Kidney tubule cell (primary cell): ENCODE measurements around the gene JCAD.

Experiments
- DNase-seq: peaks from one replicate; pipeline ENCODE4 v3.0.0-alpha.2; 2018; ENCODE audit warnings: low spot score

JCAD gene

DNA sequence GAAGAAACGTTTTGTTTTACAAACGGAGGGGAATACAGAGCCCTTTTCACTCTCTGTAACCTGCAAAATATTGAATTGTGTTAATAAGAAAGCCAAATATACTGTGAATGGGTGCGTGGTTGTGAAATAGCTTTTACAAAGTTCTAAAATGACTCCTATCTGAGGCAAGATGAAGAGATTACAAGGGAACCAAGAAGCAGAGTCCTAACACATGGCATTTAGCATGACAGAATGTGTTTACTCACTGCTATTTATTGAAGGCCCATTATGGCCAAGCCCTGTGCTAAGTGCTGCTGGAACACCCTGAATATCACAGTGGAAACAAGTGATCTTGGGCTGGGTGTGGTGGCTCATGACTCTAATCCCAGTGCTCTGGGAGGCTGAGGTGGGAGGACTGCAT lies 12.9 kb downstream of the JCAD start:
- no peak for DNase-seq

DNA sequence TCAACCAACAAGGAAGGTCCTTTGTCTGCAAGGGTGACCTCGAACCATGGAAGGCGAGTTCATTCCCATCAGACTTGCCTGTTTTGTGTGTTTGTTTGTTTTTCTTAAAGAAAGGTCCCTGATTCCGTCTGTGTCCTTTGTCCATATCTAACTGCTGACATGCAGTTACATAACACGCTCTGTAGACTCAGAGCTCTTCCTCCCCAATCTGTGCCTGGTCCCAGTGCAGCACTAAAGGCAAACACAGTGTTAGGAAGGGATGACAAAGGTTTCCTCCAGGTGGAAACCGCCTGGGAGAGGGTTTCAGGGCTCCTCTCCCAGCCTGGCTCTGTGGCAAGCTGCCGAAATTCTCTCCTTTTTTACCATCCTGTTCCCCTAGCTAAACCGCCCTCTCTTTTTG lies 13.4 kb downstream of the JCAD start:
- DNase-seq = no peak

DNA sequence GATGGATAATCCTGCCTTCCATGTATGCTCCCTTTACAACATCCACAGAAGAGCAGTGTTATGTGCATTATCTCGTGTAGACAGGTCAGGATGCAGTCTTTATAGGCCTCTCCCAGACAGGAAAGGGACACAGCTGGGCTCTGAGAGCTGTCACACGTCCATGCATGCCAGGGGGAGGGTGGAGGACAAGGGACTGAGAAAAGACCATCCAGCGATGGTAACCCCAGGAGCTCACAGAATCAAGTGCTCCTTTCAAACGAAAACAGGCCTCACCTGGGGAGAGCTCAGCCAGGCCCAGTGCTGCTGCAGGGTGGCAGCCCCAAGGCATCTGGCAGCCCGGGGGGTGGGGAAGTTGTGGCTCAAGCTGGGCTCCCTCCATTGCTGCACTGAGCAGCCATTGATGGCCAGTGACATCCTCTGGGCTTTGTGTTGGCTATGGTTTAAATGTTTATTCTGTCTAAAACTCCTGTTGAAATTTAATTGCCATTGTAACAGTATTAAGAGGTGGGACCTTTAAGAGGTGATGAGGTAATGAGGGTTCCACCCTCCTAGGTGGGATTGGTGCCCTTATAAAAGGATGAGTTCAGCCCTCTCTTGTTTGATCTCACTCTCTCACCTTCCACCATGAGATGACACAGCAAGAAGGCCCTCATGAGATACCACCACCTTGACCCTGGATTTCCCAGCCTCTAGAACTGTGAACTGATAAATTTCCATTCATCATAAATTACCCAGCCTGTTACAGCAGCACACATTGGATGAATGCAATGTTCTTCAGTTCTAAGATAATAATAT lies 15.7 kb downstream of the JCAD start:
- DNase-seq = no peak

DNA sequence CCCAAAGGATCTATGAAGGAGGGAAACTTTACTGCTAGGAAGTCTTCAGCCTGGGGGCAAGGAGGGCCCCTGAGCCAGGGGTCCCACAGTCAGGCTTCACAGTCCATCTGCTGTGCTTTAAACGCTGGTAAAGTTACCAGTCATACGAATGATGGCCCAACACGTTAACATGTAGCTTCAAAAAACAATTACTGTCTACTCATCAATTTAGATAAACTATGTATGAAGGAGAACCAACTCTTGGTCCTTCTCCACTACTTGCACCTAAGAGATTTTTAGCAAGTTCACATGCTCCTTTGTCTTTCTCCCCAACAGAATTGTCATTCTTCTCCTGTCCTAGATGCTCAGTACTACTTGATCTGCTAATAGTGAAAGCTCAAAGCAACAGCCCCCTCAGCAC lies 16.6 kb downstream of the JCAD start:
- no peak for DNase-seq

DNA sequence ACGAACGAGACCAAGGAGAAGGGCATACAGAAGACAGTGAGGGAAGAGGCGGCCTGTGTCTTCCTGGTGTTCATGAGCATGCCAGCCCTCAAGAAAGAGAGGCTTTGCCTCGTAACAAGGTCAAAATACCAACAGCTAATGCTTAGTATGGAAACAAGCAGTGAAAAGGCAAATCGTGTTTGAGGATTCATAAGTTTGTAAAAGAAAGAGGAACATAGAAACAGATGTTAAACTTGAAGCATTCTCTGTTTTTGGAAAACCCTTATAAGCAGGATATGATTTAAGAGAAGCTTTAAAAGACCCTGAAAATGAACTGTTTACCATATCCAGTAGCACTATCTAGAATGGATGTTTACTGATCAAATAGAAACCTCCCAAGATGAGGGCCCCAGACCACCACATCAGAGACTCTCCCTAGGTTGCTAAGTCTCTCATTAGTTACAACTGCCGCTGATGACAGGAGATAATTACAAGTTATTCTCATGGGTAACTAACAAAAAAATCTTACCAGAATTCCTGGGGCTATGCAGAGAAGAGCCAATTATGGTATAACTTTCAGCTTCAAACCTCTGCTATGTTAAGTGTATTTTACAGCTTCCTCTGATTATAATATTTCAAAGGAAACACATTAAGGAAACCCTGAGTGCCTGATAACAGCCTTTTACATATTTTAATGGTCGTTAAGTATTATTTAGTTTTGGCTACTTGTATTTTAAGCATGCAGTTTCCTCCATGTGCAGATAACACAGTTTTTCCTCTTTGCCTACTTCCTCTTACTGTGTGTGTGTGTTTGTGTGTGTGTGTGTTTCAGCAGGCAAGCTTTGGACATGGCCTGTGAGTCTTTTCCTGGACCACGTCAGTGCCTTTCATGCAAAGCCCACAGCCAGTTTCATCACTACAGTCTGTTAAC lies 17.9 kb downstream of the JCAD start:
- no peak for DNase-seq

DNA sequence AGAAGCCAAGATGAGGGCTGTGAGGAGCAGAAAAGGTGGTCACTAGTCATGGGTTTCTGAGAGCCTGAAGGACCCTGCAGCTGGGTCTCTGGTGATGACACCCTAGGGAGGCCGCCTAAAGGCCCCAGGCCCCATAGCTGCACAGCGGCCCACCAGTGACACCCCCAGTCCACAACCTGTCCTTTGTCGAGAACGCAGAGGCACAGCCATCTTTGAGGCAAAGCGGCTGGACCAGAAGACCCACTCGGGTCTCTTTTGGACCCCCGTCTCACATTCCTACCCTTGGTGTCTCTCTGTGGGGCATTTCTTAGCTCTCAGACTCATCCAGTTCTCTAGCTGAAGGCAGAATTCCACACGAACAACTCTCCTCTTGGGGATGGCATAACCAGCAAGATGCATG lies 18.8 kb downstream of the JCAD start:
- no peak for DNase-seq

DNA sequence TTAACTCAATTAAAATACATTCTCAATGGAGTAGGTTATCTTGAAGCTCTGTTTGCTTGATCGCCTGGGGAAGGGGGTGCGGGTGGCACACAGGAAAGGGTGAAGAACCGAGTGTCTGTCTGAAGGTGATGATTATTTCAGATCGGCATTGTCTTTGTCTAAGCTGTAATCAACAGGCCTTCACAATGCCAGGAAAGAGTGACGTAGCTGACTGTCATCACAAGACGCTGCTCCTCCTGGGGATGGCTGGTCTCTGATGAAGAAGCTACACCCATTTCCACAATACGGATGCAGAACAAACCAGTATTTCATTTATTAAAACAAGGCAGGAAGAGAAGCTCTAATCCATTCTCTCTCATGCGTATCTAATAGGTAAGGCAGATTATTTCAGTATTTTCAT lies 19.4 kb downstream of the JCAD start:
- DNase-seq = no peak

DNA sequence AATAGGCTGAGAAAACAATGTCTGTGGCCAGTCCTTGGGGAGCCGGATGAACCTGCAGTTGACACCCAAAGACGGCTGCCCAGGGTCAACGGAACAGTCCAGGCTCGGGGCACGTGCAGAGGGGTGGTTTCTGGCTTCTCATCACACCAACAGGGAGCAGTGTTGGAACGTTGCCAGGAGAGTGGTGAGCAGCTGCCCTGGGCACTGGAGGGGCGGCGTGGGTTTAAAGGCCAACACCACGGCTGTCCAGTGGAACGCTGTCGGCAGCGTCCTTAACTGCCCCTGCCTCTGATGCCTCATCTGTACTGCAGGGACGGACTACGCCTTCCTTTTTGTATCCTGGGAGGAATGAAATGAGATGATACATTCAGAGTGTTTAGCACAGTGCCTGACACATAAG lies 19.8 kb downstream of the JCAD start:
- DNase-seq = no peak

DNA sequence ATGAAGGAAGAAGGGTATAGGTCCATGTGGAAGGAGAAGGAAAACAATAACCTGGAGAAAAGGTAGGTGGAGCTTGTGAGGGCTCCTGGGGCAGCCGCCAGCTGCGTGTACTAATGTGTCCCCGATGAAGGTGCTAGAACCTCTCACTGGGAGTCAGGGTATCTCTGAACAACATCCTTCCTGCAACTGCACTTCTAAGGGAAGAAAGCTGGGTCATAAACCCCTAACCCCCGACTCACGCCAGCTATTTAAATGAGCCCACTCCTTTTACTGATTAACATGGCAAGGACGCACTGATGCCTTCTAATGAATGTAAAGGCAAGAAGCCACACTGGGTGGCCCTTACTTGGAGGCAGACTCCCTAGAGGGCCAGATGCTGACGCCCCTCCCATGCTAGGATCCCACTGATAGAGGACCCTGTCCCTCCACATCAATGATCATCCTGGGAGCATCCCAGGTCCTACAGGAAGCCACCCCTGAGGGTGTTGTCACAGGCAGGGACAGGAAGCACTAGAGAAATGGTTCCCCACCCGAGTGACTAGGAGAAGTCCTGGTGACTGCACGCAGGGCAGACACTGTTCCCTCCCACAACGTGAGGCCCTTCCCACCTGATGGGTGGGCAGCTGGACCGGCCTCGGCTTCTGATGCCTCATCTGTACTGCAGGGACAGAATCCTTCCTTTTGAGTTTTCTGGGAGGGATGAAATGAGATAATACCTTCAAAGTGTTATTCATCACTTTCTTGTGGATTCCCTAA lies 20.4 kb downstream of the JCAD start:
- no peak for DNase-seq

DNA sequence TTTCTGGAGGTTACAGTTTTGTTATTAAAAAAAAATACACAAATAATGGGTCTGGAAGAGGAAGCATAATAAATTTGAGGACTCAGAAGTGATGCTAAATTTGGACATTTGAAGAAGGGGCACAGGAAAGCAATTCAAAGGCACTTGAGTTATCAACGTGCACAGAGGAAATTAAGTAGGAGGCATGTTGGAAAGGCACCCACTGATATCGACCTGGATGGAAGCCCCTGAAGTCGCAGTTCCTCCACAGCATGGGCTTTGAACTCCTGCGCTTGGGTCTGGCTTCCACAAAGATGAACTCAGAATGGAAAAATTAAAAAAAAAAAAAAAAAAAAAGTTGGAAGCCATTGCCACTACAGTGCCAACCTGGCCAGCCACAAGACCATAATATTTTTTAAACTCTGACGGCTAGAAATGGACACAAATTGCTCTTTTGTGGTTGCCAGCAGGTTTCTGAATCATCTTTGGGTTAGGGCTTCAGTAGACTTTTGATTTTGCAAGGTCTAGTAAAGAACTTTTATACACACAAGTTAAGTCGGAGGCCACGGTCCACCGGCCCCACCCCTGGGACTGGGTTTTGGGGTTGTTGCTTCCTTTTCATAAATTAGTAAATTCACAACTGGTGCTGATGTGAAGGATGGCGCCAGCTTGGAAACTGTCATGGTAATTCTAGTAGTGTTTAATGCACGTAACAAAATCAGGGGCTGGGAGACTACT lies 21.6 kb downstream of the JCAD start:
- DNase-seq = no peak

DNA sequence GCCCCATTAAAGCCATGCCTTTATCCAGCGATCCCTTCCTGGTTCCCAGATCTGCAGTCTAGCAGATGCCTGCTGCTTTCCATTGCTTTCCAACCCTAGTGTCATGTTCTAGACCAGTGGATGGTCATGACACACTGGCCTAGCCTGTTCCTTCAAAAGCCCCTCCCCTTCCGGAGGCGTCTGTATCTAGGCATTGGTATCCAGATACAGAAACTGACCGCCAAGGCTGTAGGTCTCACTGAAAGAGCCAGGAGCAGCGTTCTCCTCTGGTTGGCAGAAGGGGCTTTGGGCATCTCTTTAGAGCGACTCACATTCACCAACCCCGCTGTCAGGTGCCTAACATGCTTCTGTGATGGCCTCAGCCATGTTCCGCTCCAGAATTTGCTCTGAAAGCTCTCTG lies 22.6 kb downstream of the JCAD start:
- no peak for DNase-seq

DNA sequence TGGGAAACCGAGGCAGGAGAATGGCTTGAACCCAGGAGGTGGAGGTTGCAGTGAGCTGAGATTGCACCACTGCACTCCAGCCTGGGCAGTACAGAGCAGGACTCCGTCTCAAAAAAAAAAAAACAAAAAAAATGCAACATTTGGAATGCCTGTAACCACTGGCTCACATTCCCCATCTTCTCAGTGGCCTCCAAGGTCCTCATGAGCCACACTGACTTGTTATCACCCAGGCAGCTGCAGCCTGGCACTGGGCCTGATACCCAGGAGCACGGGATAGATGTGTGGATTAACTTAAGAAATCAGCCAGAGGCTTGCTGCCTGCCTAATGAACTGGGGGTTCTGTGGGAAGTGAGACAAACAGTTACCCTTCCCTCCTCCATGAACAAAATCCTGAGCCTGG lies 23.0 kb downstream of the JCAD start:
- DNase-seq = no peak

DNA sequence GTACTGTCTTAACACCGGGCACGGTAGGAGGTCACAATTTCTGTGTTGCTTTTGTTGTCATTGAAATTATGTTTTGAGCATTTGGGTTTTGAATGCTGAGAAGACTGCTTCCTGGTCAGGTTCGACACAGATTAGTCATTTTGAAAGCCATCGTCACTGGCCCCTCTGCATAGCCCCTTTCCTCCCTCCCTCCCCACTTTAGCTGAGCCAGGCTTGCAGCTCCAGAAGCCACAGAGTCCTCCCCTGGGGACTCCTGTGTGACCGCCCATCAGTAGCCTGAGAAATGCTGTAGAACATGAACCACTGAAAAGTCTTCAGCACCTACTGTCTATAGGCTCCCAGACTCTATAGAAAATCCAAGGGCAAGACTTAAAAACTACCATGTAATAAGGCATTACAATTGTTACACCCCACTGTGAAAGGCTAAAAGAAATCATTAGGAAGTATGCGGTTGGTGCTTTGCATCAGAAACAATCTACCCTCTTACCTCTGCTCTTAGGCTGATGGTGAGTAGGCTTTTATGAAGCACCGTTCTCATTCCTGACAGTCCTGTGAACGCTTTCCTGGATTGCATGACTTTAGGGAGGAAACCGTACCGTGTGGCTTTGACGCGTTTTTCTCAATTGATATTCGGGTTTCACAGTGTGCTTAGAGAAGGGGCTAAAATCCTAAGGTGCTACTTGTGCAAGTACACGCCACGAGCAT lies 24.8 kb downstream of the JCAD start:
- no peak for DNase-seq

DNA sequence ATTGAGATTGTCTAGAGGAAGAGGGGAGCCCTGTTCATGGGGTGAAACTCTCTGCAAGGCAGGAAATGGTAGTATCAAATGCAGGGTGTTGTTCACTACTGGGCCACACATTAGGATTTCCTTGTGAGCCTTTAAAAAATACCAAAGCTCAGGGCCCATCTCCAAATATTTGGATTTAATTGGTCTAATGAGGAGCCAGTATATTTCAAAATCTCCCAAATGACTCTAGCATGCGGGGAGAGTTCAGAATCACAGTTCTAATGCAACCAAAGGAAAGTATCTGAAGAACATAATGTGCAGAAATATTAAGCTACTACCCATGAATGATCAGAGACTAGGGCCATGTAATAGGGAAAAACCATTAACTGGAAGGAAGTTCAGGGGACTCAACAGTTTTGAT lies 27.3 kb downstream of the JCAD start:
- DNase-seq = no peak

DNA sequence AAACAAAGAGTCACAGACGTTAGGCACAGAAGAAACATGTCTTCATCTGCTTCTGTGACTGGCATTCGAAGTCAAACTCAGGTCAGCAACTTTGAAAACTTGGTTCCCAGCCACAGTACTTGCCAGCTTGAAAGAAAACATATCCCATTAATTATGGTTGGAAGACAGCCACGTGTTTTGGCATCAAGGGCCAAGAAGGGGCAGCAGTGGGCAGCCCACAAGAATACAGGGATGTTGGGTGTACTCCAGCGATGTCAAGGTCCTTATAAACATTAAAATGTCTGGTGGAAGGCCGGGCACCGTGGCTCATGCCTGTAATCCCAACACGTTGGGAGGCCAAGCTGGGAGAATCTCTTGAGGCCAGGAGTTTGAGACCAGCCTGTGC lies 29.5 kb downstream of the JCAD start:
- DNase-seq = no peak

DNA sequence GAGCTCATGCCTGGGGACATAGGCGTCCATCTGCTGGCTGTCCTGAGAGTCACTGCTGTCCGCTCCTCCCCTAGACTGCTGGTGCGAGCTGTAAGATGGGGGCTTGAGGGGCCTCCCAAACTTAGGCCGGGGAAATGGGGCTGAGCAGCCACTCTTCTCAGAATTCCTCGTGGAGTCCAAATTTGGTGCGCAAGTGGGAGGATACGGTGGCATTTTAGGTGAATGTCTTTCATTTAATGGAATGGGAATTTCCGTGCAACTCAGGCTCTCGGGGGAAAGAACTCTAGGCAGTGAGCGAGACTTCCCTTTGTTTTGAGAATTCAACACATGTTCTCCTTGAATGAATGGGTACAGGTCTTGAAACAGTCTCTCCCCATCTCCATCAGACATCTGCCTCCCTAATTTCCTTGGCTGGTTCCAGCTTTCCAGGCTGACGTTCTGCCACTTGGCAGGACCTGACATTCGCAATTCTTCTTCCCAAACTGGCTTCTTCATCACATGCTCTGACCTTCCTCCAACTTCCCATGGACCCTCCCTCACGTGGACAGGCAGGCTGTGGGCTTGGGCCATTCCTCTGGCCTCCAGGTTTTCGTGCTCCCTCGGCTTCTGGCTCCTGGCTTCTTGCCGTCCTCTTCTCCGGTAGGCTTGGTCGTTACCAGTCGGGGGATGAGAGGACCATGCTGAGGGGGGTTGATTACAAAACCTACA lies 30.1 kb downstream of the JCAD start:
- DNase-seq = no peak

DNA sequence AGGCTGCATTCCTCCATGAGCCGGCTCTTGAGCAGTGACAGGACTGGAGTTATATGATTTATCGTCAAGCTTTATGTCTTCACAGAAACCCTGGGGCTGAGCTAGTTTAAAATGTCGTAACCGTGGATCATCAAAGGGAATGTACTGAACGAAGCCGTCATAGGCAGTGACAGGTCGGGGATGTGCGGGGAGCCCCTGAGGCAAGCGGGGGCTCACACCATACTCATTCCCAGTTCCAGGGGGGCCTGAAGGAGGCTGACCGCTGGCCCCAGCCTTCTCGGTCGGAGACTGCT lies 30.7 kb downstream of the JCAD start:
- DNase-seq = no peak

DNA sequence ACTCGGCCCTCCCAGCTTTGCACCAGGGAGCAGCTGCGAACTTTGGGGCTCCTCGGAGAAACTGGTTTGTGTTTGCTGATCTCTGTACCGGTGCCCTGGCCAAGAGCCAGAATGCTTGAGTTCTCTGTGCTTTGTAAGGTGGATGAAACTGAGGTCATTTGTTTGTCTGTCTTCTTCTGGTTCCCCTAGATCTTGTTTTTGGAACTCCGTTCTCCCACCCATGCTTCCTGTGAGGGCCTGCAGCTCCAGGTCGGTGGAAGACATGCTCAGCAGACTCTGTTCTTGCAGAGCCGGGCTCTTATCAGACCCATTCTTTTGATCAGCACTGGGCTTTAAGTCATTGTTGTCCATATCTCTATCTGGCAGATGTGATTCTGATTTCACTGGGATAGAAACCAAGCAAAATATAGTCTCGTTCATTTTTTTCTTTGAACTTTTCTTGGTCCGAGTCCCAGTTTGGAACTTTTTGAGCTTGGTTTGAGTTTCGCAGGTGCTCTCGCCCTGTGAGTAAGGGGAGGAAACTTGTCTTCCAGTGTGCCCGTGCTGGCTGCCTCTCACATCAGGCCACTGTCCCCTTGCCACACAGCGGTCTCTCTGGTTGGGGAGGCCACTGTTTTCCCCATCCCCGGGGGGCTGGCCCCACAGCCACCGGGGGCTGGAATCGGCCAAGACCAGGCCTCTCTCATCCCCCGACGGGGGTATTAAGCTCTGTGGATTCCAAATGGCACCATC lies 31.2 kb downstream of the JCAD start:
- DNase-seq = no peak

DNA sequence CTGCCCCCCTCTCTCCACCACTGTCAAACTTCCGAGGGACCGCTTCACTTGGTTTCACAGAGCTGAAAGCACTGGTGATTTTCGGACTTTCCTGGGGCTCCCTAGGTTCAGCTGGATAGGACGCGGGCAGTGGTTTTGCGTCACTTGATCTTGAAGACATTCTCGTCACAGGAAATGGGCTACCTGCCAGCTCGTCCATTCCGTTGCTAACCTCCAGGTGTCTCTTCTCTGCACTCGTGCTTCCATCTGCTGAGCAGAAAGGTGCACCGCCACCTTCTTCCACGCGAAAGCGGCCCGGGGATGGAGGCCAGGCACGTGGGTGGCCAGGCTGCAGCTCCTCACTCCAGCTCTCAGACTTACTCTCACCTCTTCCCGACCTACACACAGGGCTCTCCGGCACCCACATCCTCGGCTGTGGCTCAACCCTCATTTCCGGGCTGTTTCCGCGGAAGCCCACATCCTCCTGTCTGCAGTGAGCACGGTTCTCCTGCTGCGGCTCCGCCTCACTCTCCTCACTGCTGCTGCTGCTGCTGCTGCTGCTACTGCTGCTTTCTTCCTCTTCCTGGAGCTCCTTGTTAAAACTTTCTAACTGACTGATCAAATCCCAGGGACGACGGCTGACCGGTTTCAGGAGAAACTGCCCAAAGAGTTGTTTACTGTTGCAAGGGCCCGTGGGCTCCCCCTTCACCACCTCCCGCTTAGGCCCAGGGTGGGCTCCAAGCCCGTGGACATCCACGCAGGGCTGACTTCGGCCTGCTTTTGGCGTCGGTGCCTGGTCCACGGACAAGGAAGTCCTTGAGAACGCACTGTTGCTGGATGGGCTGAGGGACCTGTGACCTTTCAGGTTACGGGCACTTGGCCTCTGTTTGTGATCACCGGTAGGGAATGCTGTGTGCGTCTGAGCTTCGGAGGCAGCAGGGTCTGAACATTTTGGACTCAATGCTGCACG lies 32.1 kb downstream of the JCAD start:
- peak; percentile 77 for DNase-seq
